ENCODE results near the gene MMP7. TPM values are rescaled to one million over a fixed set of nuclear protein-coding genes. Genes with fewer than 3 reads are reported as not detected.
A peak's percentile ranks its signal among the peaks of the same experiment; 100 is the strongest.

MMP7 gene
- total RNA-seq, 6 experiments from 2014 or later, result 0.37 to 2.9 (median 1.1) TPM

GRCh38 chr11:102485095-102485722 lies 45.3 kb downstream of the MMP7 start:
- Histone ChIP-seq H3K27ac (peak overlapping the region in 1 of 3 donors; percentile 36), H3K36me3 (no peaks in the 10 kb centered on the region), H3K27me3 (no peaks in the 10 kb centered on the region), H3K4me1 (peaks cover 0 to 21% (median 4%) of the 10 kb centered on the region in 4 donors), H3K9me3 (no peaks in the 10 kb centered on the region), H3K4me3 (no peak overlapping the region)
- TF ChIP-seq CTCF (IDR thresholded peaks at IDR 0.05), result no peak
- TF ChIP-seq POLR2A (IDR thresholded peaks at IDR 0.05), result no peak
- 51% methylated on average over 2 of the region's 2 CpGs for WGBS (ENCODE audit: insufficient coverage, low coverage, low lambda C conversion rate, missing lambda C conversion rate)
- ATAC-seq, result peak; percentile 65 to 90 (median 83)
- intact Hi-C loops (cut with DNase I), result no loop called here
- no peak for DNase-seq

GRCh38 chr11:102482433-102482832 lies 48.1 kb downstream of the MMP7 start:
- Histone ChIP-seq H3K4me1 (peaks cover 0 to 22% (median 4%) of the 10 kb centered on the region in 4 donors), H3K27ac (no peak overlapping the region), H3K27me3 (no peaks in the 10 kb centered on the region), H3K4me3 (no peak overlapping the region), H3K9me3 (no peaks in the 10 kb centered on the region), H3K36me3 (no peaks in the 10 kb centered on the region)
- WGBS (ENCODE audit: insufficient coverage, low coverage, low lambda C conversion rate, missing lambda C conversion rate), result no CpG with 5 or more reads among the region's 3 CpGs
- TF ChIP-seq POLR2A (IDR thresholded peaks at IDR 0.05), result no peak
- TF ChIP-seq CTCF (IDR thresholded peaks at IDR 0.05), result no peak
- intact Hi-C loops (cut with DNase I), result no loop called here
- ATAC-seq (no peak), DNase-seq (no peak)

GRCh38 chr11:102479733-102480132 lies 50.8 kb downstream of the MMP7 start:
- ATAC-seq, result no peak
- 94% methylated on average over 2 of the region's 2 CpGs for WGBS (ENCODE audit: insufficient coverage, low coverage, low lambda C conversion rate, missing lambda C conversion rate)
- Histone ChIP-seq H3K36me3 (no peaks in the 10 kb centered on the region), H3K4me3 (no peak overlapping the region), H3K9me3 (no peaks in the 10 kb centered on the region), H3K4me1 (peaks cover 0 to 25% (median 9%) of the 10 kb centered on the region in 4 donors), H3K27me3 (no peaks in the 10 kb centered on the region), H3K27ac (no peak overlapping the region)
- DNase-seq, result no peak
- intact Hi-C loops (cut with DNase I), result no loop called here
- TF ChIP-seq POLR2A (IDR thresholded peaks at IDR 0.05) (no peak), CTCF (IDR thresholded peaks at IDR 0.05) (no peak)

- Histone ChIP-seq H3K36me3 (no peaks in the 10 kb centered on the region), H3K27me3 (no peaks in the 10 kb centered on the region), H3K9me3 (no peaks in the 10 kb centered on the region), H3K27ac (no peak overlapping the region), H3K4me1 (peaks cover 0 to 22% (median 9%) of the 10 kb centered on the region in 4 donors), H3K4me3 (no peak overlapping the region)
- ATAC-seq (no peak), DNase-seq (no peak)
- 75% methylated on average over 1 of the region's 1 CpG for WGBS (ENCODE audit: insufficient coverage, low coverage, low lambda C conversion rate, missing lambda C conversion rate)
- intact Hi-C loops (cut with DNase I), result no loop called here
- TF ChIP-seq POLR2A (IDR thresholded peaks at IDR 0.05) (no peak), CTCF (IDR thresholded peaks at IDR 0.05) (no peak)
Measured at GRCh38 chr11:102478673-102479299, 51.8 kb downstream of the MMP7 start.

All from right lobe of liver (tissue), 6 donors.